Neuronal stem cell (in vitro differentiated cells): ENCODE results near the gene RPS19BP1.
A peak's percentile ranks its signal among the peaks of the same experiment; 100 is the strongest.

Experiments
- DNase-seq: peaks from one replicate; pipeline ENCODE4 v3.0.0-alpha.2; 2013; ENCODE audit warnings: low spot score
- H2AFZ ChIP-seq: one replicate; pipeline ENCODE4 v1.6.1; 2013; ENCODE audit warnings: mild to moderate bottlenecking, low read length, inconsistent platforms
- H2AK5ac ChIP-seq: 2 replicates; pipeline ENCODE4 v1.6.1; 2013; ENCODE audit warnings: low read depth, mild to moderate bottlenecking, inconsistent platforms, low read length, moderate library complexity, mixed read lengths
- H2BK120ac ChIP-seq: 2 replicates; pipeline ENCODE4 v1.6.1; 2013; ENCODE audit warnings: low read depth, mild to moderate bottlenecking, inconsistent platforms, low read length, moderate library complexity, mixed read lengths
- H2BK12ac ChIP-seq: one replicate; pipeline ENCODE4 v1.6.1; 2013; ENCODE audit warnings: low read length, inconsistent platforms
- H2BK15ac ChIP-seq: 2 replicates; pipeline ENCODE4 v1.6.1; 2013; ENCODE audit warnings: mild to moderate bottlenecking, low read length, inconsistent platforms, mixed read lengths
- H2BK5ac ChIP-seq: one replicate; pipeline ENCODE4 v1.6.1; 2013; ENCODE audit warnings: inconsistent platforms, mild to moderate bottlenecking, low read length, moderate library complexity
- H3K14ac ChIP-seq: one replicate; pipeline ENCODE4 v1.6.1; 2013; ENCODE audit warnings: low read length, inconsistent platforms
- H3K18ac ChIP-seq: 2 replicates; pipeline ENCODE4 v1.6.1; 2013; ENCODE audit warnings: low read length, inconsistent platforms
- H3K23ac ChIP-seq: 2 replicates; pipeline ENCODE4 v1.6.1; 2013; ENCODE audit warnings: low read depth, mild to moderate bottlenecking, mixed read lengths, low read length, inconsistent platforms; ENCODE audit not compliant: poor library complexity
- H3K27ac ChIP-seq: replicated peaks from 3 replicates; pipeline ENCODE4 v1.5.1; 2013; ENCODE audit warnings: low read length, inconsistent platforms
- H3K27me3 ChIP-seq, 3 experiments: 2 replicates each; pipeline ENCODE4 v1.6.1; 2013; ENCODE audit warnings: low read length in 3 of 3, mild to moderate bottlenecking in 2 of 3, inconsistent platforms in 1 of 3, low read depth in 1 of 3, mixed read lengths in 1 of 3, moderate library complexity in 1 of 3; ENCODE audit not compliant: control insufficient read depth in 3 of 3, insufficient read depth in 3 of 3
- H3K36me3 ChIP-seq, 2 donors: replicated peaks in 1 of 2; 2 replicates each; pipeline ENCODE4 v1.6.1; 2013; ENCODE audit warnings: low read length in 2 of 2; ENCODE audit not compliant: control insufficient read depth in 2 of 2, insufficient read depth in 2 of 2
- H3K4ac ChIP-seq: 2 replicates; pipeline ENCODE4 v1.6.1; 2013; ENCODE audit warnings: inconsistent platforms, mild to moderate bottlenecking, low read length, moderate library complexity
- H3K4me1 ChIP-seq, 2 donors: 1 replicate in 1 of 2; 2 replicates in 1 of 2; pipeline ENCODE4 v1.6.1; 2013; ENCODE audit warnings: low read length in 2 of 2, low read depth in 1 of 2; ENCODE audit not compliant: control insufficient read depth in 2 of 2, insufficient read depth in 1 of 2
- H3K4me2 ChIP-seq: one replicate; pipeline ENCODE4 v1.6.1; 2013; ENCODE audit warnings: mild to moderate bottlenecking, low read length, inconsistent platforms; ENCODE audit not compliant: insufficient read depth, poor library complexity, severe bottlenecking
- H3K4me3 ChIP-seq, 2 donors: 2 replicates each; pipeline ENCODE4 v1.5.1; 2013; ENCODE audit warnings: low read length in 2 of 2, mild to moderate bottlenecking in 2 of 2, inconsistent platforms in 1 of 2, moderate library complexity in 1 of 2
- H3K79me1 ChIP-seq: one replicate; pipeline ENCODE4 v1.6.1; 2013; ENCODE audit warnings: low read depth, mild to moderate bottlenecking, inconsistent platforms, low read length, moderate library complexity
- H3K9ac ChIP-seq: one replicate; pipeline ENCODE4 v1.6.1; 2013; ENCODE audit warnings: mild to moderate bottlenecking, low read depth, low read length, inconsistent platforms; ENCODE audit not compliant: poor library complexity
- H3K9me3 ChIP-seq, 2 donors: replicated peaks in 1 of 2; 2 replicates each; pipeline versions ENCODE3 to v1.6.1; 2013; ENCODE audit warnings: low read length in 2 of 2, mild to moderate bottlenecking in 2 of 2, inconsistent platforms in 1 of 2, low read depth in 1 of 2, mixed read lengths in 1 of 2, moderate library complexity in 1 of 2; ENCODE audit not compliant: control insufficient read depth in 2 of 2, insufficient read depth in 1 of 2
- H4K8ac ChIP-seq: one replicate; pipeline ENCODE4 v1.6.1; 2013; ENCODE audit warnings: low read depth, mild to moderate bottlenecking, inconsistent platforms, low read length, moderate library complexity
- H4K91ac ChIP-seq: one replicate; pipeline ENCODE4 v1.6.1; 2013; ENCODE audit warnings: low read length, low read depth, mild to moderate bottlenecking, inconsistent platforms; ENCODE audit not compliant: poor library complexity
- WGBS, 2 donors: extraction: QIAGEN DNeasy Blood & Tissue Kit; methylation state at CpG; one replicate each; pipeline ENCODE4 v1.1.7; 2013; ENCODE audit warnings: missing lambda C conversion rate in 2 of 2, mixed read lengths in 1 of 2; ENCODE audit not compliant: insufficient read length in 2 of 2, insufficient replicate concordance in 1 of 2; ENCODE audit errors: extremely low coverage in 2 of 2; 5-methylcytosine and 5-hydroxymethylcytosine counted together

The RPS19BP1 gene

DNA sequence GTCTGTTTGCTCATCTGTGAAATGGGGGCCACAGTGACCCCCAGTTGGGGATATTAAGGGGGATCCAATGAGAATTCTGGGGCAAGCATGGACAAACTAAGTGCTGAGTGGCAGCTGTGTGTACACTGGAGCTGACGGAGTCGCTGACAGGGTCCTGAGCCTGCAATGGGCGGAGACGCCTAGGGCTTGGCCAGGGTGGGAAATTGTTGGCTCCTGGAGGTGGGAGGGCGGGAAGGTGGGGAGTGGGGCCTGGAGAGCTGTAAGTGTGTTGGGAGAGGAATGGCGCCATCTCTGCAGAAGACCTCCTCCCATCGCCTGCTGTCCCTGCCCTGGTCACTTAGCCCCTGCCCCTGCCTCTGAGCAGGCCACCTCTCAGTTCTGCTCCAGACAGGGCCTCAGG is 45.4 kb upstream of the RPS19BP1 start:
- Histone ChIP-seq H2BK5ac (no peak overlapping the region), H3K4me2 (no peak overlapping the region), H3K18ac (no peak overlapping the region), H2BK12ac (no peak overlapping the region), H3K9ac (no peak overlapping the region), H2BK120ac (no peak overlapping the region), H3K14ac (no peak overlapping the region), H3K79me1 (peaks cover 2% of the 10 kb centered on the region), H4K91ac (no peak overlapping the region), H3K23ac (no peak overlapping the region), H3K36me3 (no peaks in the 10 kb centered on the region), H4K8ac (no peak overlapping the region), H3K9me3 (peaks cover 0 to under 1% of the 10 kb centered on the region in 2 donors), H3K27me3 (peaks cover 0 to 40% (median 2%) of the 10 kb centered on the region in 3 experiments), H3K27ac (no peak overlapping the region), H3K4ac (no peak overlapping the region), H3K4me1 (peaks cover 0 to 4% of the 10 kb centered on the region in 2 donors), H2AFZ (no peak overlapping the region), H2AK5ac (peak overlapping the region; percentile 47), H2BK15ac (peak overlapping the region; percentile 27), H3K4me3 (no peak overlapping the region)
- DNase-seq = no peak
- no CpG with 5 or more reads among the region's 7 CpGs for WGBS, 2 donors

DNA sequence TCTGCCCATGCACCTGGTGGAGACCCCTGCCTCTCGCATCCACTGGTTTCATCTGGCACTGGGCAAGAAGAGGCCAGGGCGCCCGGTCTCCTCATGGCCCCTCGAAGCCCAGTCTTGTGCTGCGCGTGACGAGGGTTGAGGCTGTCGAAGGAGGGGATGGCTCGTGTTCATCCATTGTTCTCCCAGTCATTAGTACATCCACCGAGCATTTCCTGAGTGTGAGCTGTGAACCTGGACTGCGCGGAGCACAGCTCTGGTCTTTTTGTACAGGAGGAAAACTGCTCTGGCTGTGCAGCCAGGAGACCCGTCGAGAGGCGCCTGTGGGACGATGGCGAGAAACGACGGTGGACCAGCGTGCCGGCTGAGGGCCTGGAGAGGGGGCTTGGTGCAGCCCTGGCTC is 44.8 kb upstream of the RPS19BP1 start:
- H3K4ac ChIP-seq = no peak overlapping the region
- peak overlapping the region; percentile 86 for H3K23ac ChIP-seq
- peak overlapping the region; percentile 36 for H3K9ac ChIP-seq
- no CpG with 5 or more reads among the region's 21 CpGs for WGBS, 2 donors
- H3K14ac ChIP-seq = no peak overlapping the region
- peaks cover 2% of the 10 kb centered on the region for H3K79me1 ChIP-seq
- no peak overlapping the region for H2AFZ ChIP-seq
- no peak overlapping the region for H2BK120ac ChIP-seq
- peaks cover 0 to 4% of the 10 kb centered on the region in 2 donors for H3K4me1 ChIP-seq
- no peak overlapping the region for H2BK5ac ChIP-seq
- H2AK5ac ChIP-seq = peak overlapping the region; percentile 47
- no peak overlapping the region for H3K4me2 ChIP-seq
- peak overlapping the region; percentile 27 for H4K8ac ChIP-seq
- H4K91ac ChIP-seq = no peak overlapping the region
- no peaks in the 10 kb centered on the region for H3K9me3 ChIP-seq
- H3K36me3 ChIP-seq = no peaks in the 10 kb centered on the region
- no peak for DNase-seq
- H2BK15ac ChIP-seq = peak overlapping the region; percentile 31
- no peak overlapping the region for H3K4me3 ChIP-seq
- H3K27ac ChIP-seq = no peak overlapping the region
- H3K27me3 ChIP-seq = peaks cover 0 to 40% (median 2%) of the 10 kb centered on the region in 3 experiments
- H2BK12ac ChIP-seq = peak overlapping the region; percentile 32
- peak overlapping the region; percentile 72 for H3K18ac ChIP-seq

DNA sequence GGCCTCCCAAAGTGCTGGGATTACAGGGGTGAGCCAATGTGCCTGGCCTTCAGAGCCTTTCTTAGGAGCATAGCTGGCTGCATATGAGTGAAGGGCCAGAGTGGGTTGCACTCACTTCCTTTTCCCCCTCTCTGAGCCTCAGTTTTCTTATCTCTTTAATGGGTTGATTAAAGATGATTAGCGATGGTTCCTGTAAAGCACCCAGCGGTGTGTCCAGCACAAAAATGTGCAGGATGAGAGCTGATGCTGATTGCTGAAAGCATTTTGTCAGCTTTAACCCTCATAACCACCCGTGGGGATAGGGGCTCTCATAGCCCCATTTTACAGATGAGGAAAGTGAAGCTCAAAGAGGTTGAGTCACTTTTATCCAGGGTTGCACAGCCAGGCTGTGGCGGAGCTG is 43.5 kb upstream of the RPS19BP1 start:
- DNase-seq = no peak

DNA sequence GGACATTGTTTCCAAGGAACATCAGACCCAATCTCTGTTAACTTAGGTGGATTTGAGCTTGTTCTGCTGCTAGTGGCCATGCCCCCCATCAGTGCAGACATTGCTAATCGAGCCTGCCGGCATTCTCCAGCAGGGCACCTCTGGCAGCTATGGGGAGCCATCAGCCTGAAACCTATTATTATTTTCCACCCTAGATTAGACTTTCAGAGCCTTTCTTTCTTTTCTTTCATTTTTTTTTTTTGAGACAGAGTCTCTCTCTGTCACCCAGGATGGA is 42.9 kb upstream of the RPS19BP1 start:
- no peaks in the 10 kb centered on the region for H3K36me3 ChIP-seq
- H2BK120ac ChIP-seq = no peak overlapping the region
- H4K8ac ChIP-seq = no peak overlapping the region
- H3K27ac ChIP-seq = no peak overlapping the region
- H2AFZ ChIP-seq = no peak overlapping the region
- H3K4me1 ChIP-seq = peaks cover 0 to 4% of the 10 kb centered on the region in 2 donors
- H2BK15ac ChIP-seq = no peak overlapping the region
- H3K18ac ChIP-seq = no peak overlapping the region
- H3K27me3 ChIP-seq = peaks cover 0 to 43% (median 2%) of the 10 kb centered on the region in 3 experiments
- DNase-seq = no peak
- H3K14ac ChIP-seq = no peak overlapping the region
- H3K9me3 ChIP-seq = no peaks in the 10 kb centered on the region
- no peak overlapping the region for H3K4me2 ChIP-seq
- H2BK12ac ChIP-seq = no peak overlapping the region
- no peaks in the 10 kb centered on the region for H3K79me1 ChIP-seq
- no CpG with 5 or more reads among the region's 2 CpGs for whole genome bisulfite sequencing, 2 donors
- no peak overlapping the region for H4K91ac ChIP-seq
- H2AK5ac ChIP-seq = no peak overlapping the region
- H3K4me3 ChIP-seq = no peak overlapping the region
- no peak overlapping the region for H3K4ac ChIP-seq
- no peak overlapping the region for H3K23ac ChIP-seq
- H2BK5ac ChIP-seq = no peak overlapping the region
- no peak overlapping the region for H3K9ac ChIP-seq

More for the DNA sequence above, 43.5 kb upstream of the RPS19BP1 start:
- no peak overlapping the region for H4K8ac ChIP-seq
- no CpG with 5 or more reads among the region's 4 CpGs for WGBS, 2 donors
- peaks cover 0 to 40% (median 2%) of the 10 kb centered on the region in 3 experiments for H3K27me3 ChIP-seq
- H3K9me3 ChIP-seq = no peaks in the 10 kb centered on the region
- peaks cover 0 to 4% of the 10 kb centered on the region in 2 donors for H3K4me1 ChIP-seq
- H4K91ac ChIP-seq = no peak overlapping the region
- no peak overlapping the region for H2BK15ac ChIP-seq
- H3K79me1 ChIP-seq = peaks cover 2% of the 10 kb centered on the region
- no peaks in the 10 kb centered on the region for H3K36me3 ChIP-seq
- H3K4ac ChIP-seq = no peak overlapping the region
- no peak overlapping the region for H2AK5ac ChIP-seq
- H3K23ac ChIP-seq = no peak overlapping the region
- no peak overlapping the region for H3K18ac ChIP-seq
- no peak overlapping the region for H2BK5ac ChIP-seq
- H3K14ac ChIP-seq = no peak overlapping the region
- no peak overlapping the region for H3K9ac ChIP-seq
- H3K4me3 ChIP-seq = no peak overlapping the region
- H2BK12ac ChIP-seq = no peak overlapping the region
- no peak overlapping the region for H3K27ac ChIP-seq
- no peak overlapping the region for H3K4me2 ChIP-seq
- H2BK120ac ChIP-seq = no peak overlapping the region
- no peak overlapping the region for H2AFZ ChIP-seq
